Activated naive CD4-positive, alpha-beta T cell treated with anti-CD3 and anti-CD28 coated beads, Interleukin-2, amount 10 ng/mL, durations not matched to agents 7 days and 5 days (primary cell): ENCODE results near the gene LDLR.
"Not testable (repeated sequence)": the region's sequence is repeated elsewhere in the genome, so short reads cannot be mapped to it uniquely, and the experiment has no call there.

Source experiments
- CTCF ChIA-PET: fragments of 350-600 bp; sonication (Branson Sonifier 250); formaldehyde crosslinking; loops from one replicate; lab custom pipeline; 2021; ENCODE audit warnings: antibody characterized with exemption; lab: Charles Lee
- DNase-seq: peaks from one replicate; pipeline ENCODE4 v3.0.0-alpha.2; 2020
- H3K27ac Mint-ChIP-seq: one replicate; pipeline ENCODE4 v1.8.0; 2021; ENCODE audit warnings: mild to moderate bottlenecking, moderate library complexity, mixed read lengths
- H3K27me3 Mint-ChIP-seq: one replicate; pipeline ENCODE4 v1.8.0; 2021; ENCODE audit warnings: mild to moderate bottlenecking, mixed read lengths
- H3K36me3 Mint-ChIP-seq: one replicate; pipeline ENCODE4 v1.8.0; 2021; ENCODE audit warnings: mixed read lengths
- H3K4me1 Mint-ChIP-seq: one replicate; pipeline ENCODE4 v1.8.0; 2021; ENCODE audit warnings: mixed read lengths
- H3K4me3 Mint-ChIP-seq: one replicate; pipeline ENCODE4 v1.8.0; 2021; ENCODE audit warnings: mild to moderate bottlenecking, moderate library complexity, mixed read lengths
- H3K9me3 Mint-ChIP-seq: one replicate; pipeline ENCODE4 v1.8.0; 2021; ENCODE audit warnings: mixed read lengths

LDLR gene

GRCh38 chr19:11169896-11170678 is 80.8 kb downstream of the LDLR start:
- no peaks in the 10 kb centered on the region for H3K36me3 Mint-ChIP-seq
- CTCF ChIA-PET: no interaction called here
- H3K27ac Mint-ChIP-seq: no peak overlapping the region
- peaks cover 17% of the 10 kb centered on the region for H3K27me3 Mint-ChIP-seq
- DNase-seq: no peak
- H3K9me3 Mint-ChIP-seq: no peaks in the 10 kb centered on the region
- H3K4me1 Mint-ChIP-seq: no peaks in the 10 kb centered on the region
- H3K4me3 Mint-ChIP-seq: no peak overlapping the region

GRCh38 chr19:11171144-11171543 is 81.9 kb downstream of the LDLR start:
- Mint-ChIP-seq H3K27me3 (peaks cover 10% of the 10 kb centered on the region), H3K4me3 (no peak overlapping the region), H3K9me3 (no peaks in the 10 kb centered on the region), H3K36me3 (no peaks in the 10 kb centered on the region), H3K27ac (no peak overlapping the region), H3K4me1 (no peaks in the 10 kb centered on the region)
- no peak for DNase-seq
- CTCF ChIA-PET: interaction anchor here (0.6 to 0.7 kb wide), 2 partner anchors 24 to 84 kb away, joined by 3 read pairs; no protein-coding TSS in a partner anchor

- Mint-ChIP-seq H3K4me1 (no peaks in the 10 kb centered on the region), H3K27ac (no peak overlapping the region), H3K36me3 (no peaks in the 10 kb centered on the region), H3K4me3 (no peak overlapping the region), H3K9me3 (no peaks in the 10 kb centered on the region), H3K27me3 (peaks cover 9% of the 10 kb centered on the region)
- DNase-seq: no peak
- CTCF ChIA-PET: interaction anchor here (0.7 kb wide), 1 partner anchor 32 kb away, joined by 3 read pairs; no protein-coding TSS in a partner anchor
Observed at GRCh38 chr19:11172576-11172975, 83.3 kb downstream of the LDLR start.

- H3K4me3 Mint-ChIP-seq: no peak overlapping the region
- H3K4me1 Mint-ChIP-seq: no peaks in the 10 kb centered on the region
- H3K27ac Mint-ChIP-seq: no peak overlapping the region
- CTCF ChIA-PET: no interaction called here
- peaks cover 5% of the 10 kb centered on the region for H3K27me3 Mint-ChIP-seq
- no peak for DNase-seq
- no peaks in the 10 kb centered on the region for H3K36me3 Mint-ChIP-seq
- no peaks in the 10 kb centered on the region for H3K9me3 Mint-ChIP-seq
Observed at GRCh38 chr19:11173516-11174155, 84.4 kb downstream of the LDLR start.

GRCh38 chr19:11174336-11174735 is 85.1 kb downstream of the LDLR start:
- Mint-ChIP-seq H3K4me3 (no peak overlapping the region), H3K36me3 (no peaks in the 10 kb centered on the region), H3K27me3 (peaks cover 5% of the 10 kb centered on the region), H3K4me1 (no peaks in the 10 kb centered on the region), H3K9me3 (no peaks in the 10 kb centered on the region), H3K27ac (no peak overlapping the region)
- CTCF ChIA-PET: no interaction called here
- DNase-seq: no peak

- CTCF ChIA-PET: no interaction called here
- Mint-ChIP-seq H3K9me3 (no peaks in the 10 kb centered on the region), H3K4me1 (peaks cover 8% of the 10 kb centered on the region), H3K27me3 (peaks cover 5% of the 10 kb centered on the region), H3K27ac (no peak overlapping the region), H3K36me3 (no peaks in the 10 kb centered on the region), H3K4me3 (no peak overlapping the region)
- no peak for DNase-seq
Observed at GRCh38 chr19:11175920-11176319, 86.7 kb downstream of the LDLR start.

GRCh38 chr19:11176466-11177193 is 87.4 kb downstream of the LDLR start:
- no peaks in the 10 kb centered on the region for H3K36me3 Mint-ChIP-seq
- no peak overlapping the region for H3K4me3 Mint-ChIP-seq
- H3K27me3 Mint-ChIP-seq: peaks cover 10% of the 10 kb centered on the region
- DNase-seq: no peak
- CTCF ChIA-PET: no interaction called here
- H3K9me3 Mint-ChIP-seq: no peaks in the 10 kb centered on the region
- H3K27ac Mint-ChIP-seq: no peak overlapping the region
- peaks cover 8% of the 10 kb centered on the region for H3K4me1 Mint-ChIP-seq

- no peak overlapping the region for H3K4me3 Mint-ChIP-seq
- no peak for DNase-seq
- H3K9me3 Mint-ChIP-seq: no peaks in the 10 kb centered on the region
- H3K27ac Mint-ChIP-seq: no peak overlapping the region
- peaks cover 14% of the 10 kb centered on the region for H3K27me3 Mint-ChIP-seq
- H3K36me3 Mint-ChIP-seq: no peaks in the 10 kb centered on the region
- CTCF ChIA-PET: no interaction called here
- H3K4me1 Mint-ChIP-seq: peaks cover 8% of the 10 kb centered on the region
Observed at GRCh38 chr19:11177592-11177991, 88.3 kb downstream of the LDLR start.

- not testable (repeated sequence) for DNase-seq, H3K27ac Mint-ChIP-seq, H3K4me1 Mint-ChIP-seq, H3K9me3 Mint-ChIP-seq, H3K4me3 Mint-ChIP-seq, H3K36me3 Mint-ChIP-seq
- CTCF ChIA-PET: interaction anchor here (0.6 kb wide), 1 partner anchor 9 kb away, joined by 3 read pairs; no protein-coding TSS in a partner anchor
- H3K27me3 Mint-ChIP-seq: peaks cover 15% of the 10 kb centered on the region
Observed at GRCh38 chr19:11179145-11179465, 89.8 kb downstream of the LDLR start.

- no peaks in the 10 kb centered on the region for H3K9me3 Mint-ChIP-seq
- H3K36me3 Mint-ChIP-seq: no peaks in the 10 kb centered on the region
- no peak for DNase-seq
- no peak overlapping the region for H3K4me3 Mint-ChIP-seq
- H3K27ac Mint-ChIP-seq: no peak overlapping the region
- peaks cover 8% of the 10 kb centered on the region for H3K4me1 Mint-ChIP-seq
- CTCF ChIA-PET: interaction anchor here (0.6 kb wide), 1 partner anchor 8 kb away, joined by 3 read pairs; no protein-coding TSS in a partner anchor
- peaks cover 18% of the 10 kb centered on the region for H3K27me3 Mint-ChIP-seq
Observed at GRCh38 chr19:11179716-11180297, 90.5 kb downstream of the LDLR start.

- peaks cover 8% of the 10 kb centered on the region for H3K4me1 Mint-ChIP-seq
- DNase-seq: no peak
- no peaks in the 10 kb centered on the region for H3K9me3 Mint-ChIP-seq
- no peaks in the 10 kb centered on the region for H3K36me3 Mint-ChIP-seq
- H3K27ac Mint-ChIP-seq: no peak overlapping the region
- H3K27me3 Mint-ChIP-seq: peaks cover 18% of the 10 kb centered on the region
- CTCF ChIA-PET: no interaction called here
- no peak overlapping the region for H3K4me3 Mint-ChIP-seq
Observed at GRCh38 chr19:11180346-11180745, 91.1 kb downstream of the LDLR start.

- H3K4me3 Mint-ChIP-seq, H3K27ac Mint-ChIP-seq, CTCF ChIA-PET, H3K36me3 Mint-ChIP-seq, H3K9me3 Mint-ChIP-seq, DNase-seq, H3K4me1 Mint-ChIP-seq: not testable (repeated sequence)
- H3K27me3 Mint-ChIP-seq: peaks cover 22% of the 10 kb centered on the region
Observed at GRCh38 chr19:11180975-11181374, 91.7 kb downstream of the LDLR start.

- Mint-ChIP-seq H3K4me1 (peaks cover 8% of the 10 kb centered on the region), H3K36me3 (no peaks in the 10 kb centered on the region), H3K4me3 (no peak overlapping the region), H3K27me3 (peaks cover 24% of the 10 kb centered on the region), H3K9me3 (no peaks in the 10 kb centered on the region), H3K27ac (no peak overlapping the region)
- no peak for DNase-seq
- CTCF ChIA-PET: no interaction called here
Observed at GRCh38 chr19:11181488-11181887, 92.2 kb downstream of the LDLR start.
